Measurements from ENCODE around the gene CCDC146. TPM values are rescaled to one million over a fixed set of nuclear protein-coding genes. Genes with fewer than 3 reads are reported as not detected.

The CCDC146 gene
- total and polyA plus RNA-seq, 2 of the 13 experiments (the other 11 are each of a cell fraction or from before 2014, with no cell fraction given), result 2.4 to 4.1 TPM

DNA sequence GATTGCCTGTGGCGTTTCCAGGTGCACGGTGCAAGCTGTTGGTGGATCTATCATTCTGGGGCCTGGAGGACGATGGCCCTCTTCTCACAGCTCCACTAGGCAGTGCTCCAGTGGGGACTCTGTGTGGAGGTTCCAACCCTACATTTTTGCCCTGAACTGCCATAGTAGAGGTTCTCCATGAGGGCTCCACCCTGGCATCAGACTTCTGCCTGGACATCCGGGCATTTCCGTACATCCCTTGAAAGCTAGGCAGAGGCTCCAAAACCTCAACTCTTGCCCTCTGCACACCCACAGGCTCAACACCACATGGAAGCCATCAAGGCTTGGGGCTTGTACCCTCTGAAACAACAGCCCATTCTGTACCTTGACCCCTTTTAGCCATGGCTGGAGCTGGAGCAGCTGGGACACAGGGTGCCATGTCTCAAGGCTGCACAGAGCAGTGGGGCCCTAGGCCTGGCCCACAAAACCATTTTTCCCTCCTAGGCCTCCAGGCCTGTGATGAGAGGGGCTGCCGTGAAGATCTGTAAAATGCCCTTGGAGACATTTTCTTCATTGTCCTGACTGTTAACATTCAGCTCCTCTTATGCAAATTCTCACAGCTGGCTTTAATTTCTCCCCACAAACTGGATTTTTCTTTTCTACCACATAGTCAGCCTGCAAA is 87.2 kb downstream of the CCDC146 start:
- intact Hi-C loops (cut with micrococcal nuclease; ENCODE audit: unreplicated experiment), result no loop called here
- 86% methylated on average over 6 of the region's 6 CpGs for WGBS (ENCODE audit: low lambda C conversion rate)

DNA sequence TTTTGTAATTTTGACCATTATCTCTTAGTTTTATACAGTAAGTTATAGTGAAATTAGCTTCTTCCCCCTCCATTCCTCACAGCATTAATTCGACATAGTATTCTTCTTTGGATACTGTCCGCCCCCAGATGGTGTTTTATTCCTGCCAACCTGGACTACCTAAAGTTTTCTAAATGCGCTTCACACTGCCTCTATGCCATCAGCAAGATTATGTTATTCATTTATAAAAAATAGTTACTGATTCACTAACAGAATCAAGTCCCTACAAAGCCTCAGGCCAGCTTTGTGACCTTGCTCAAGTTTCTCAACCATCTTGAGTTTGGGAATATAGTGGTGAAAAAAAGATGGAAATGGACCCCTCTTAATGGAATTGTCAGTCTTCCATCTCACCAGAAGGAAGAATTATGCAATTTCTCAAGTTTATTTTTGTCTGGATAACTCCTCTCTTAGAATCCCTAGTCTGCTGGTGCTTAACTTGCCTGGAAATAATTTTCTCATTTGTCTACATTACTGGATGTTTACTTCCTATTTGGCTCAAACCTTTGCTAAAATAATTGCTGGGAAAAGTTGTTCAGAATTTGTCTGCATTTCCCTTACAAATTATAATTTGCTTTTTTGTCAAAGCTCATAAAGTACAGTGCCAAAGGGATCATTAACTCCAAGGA is 93.9 kb downstream of the CCDC146 start:
- ChIA-PET POLR2A (no interaction called here), CTCF (ENCODE audit: low intra/inter-chr PET ratio, low total read pairs) (no interaction called here)
- no peaks in the 10 kb centered on the region for H4K20me1 ChIP-seq (ENCODE audit: insufficient read depth, low read length)
- peaks cover 4% of the 10 kb centered on the region; the same call in 1 of the 2 replicates for H3K9me3 ChIP-seq (ENCODE audit: low read length)
- no peaks in the 10 kb centered on the region for H3K27me3 ChIP-seq (ENCODE audit: control insufficient read depth in 1 of 2, insufficient read depth in 2 of 2, low read length in 2 of 2)
- no peak overlapping the region for H3K4me2 ChIP-seq (ENCODE audit: low read depth, low read length)
- no peak for ATAC-seq
- no peak overlapping the region for H3K9ac ChIP-seq (ENCODE audit: insufficient read depth, low read depth, low read length)
- no peak overlapping the region for H3K27ac ChIP-seq (ENCODE audit: extremely low read length, insufficient read depth, low read length)
- DNase-seq (ENCODE audit: low spot score), result no peak
- H3K36me3 ChIP-seq (replicated peaks in 1 of 2; ENCODE audit: control insufficient read depth in 1 of 2, insufficient read depth in 2 of 2, low read length in 2 of 2), result no peaks in the 10 kb centered on the region
- 94% methylated on average over 3 of the region's 3 CpGs for WGBS (ENCODE audit: low lambda C conversion rate)
- intact Hi-C loops (cut with micrococcal nuclease; ENCODE audit: unreplicated experiment), result no loop called here
- no TSS peak for BruUV-seq (replicated peaks)
- H3K4me1 ChIP-seq (ENCODE audit: insufficient read depth, low read length), result no peaks in the 10 kb centered on the region
- H3K79me2 ChIP-seq (ENCODE audit: insufficient read depth, low read length), result no peaks in the 10 kb centered on the region
- FAIRE-seq, result no peak
- in situ Hi-C loops (cut with HindIII; ENCODE audit: extremely low pct_ligation_motif_present, low pct_unique_long_range_greater_than_20kb), result no loop called here
- H2AFZ ChIP-seq (ENCODE audit: low read length), result no peak overlapping the region
- no peak overlapping the region for H3K4me3 ChIP-seq (replicated peaks in 1 of 3; ENCODE audit: insufficient read depth in 1 of 3, low read depth in 2 of 3, low read length in 3 of 3)
- TF ChIP-seq RFX1 (IDR thresholded peaks at IDR 0.05) (no peak), ZNF326 (CRISPR knock-in tag; IDR thresholded peaks at IDR 0.05; ENCODE audit: borderline replicate concordance) (no peak), ZNF160 (CRISPR knock-in tag; IDR thresholded peaks at IDR 0.05) (no peak), ZNF570 (CRISPR knock-in tag; IDR thresholded peaks at IDR 0.05; ENCODE audit: borderline replicate concordance) (no peak), ZNF772 (CRISPR knock-in tag; IDR thresholded peaks at IDR 0.05) (no peak), ZSCAN21 (CRISPR knock-in tag; IDR thresholded peaks at IDR 0.05; ENCODE audit: borderline replicate concordance) (no peak), SAFB2 (CRISPR knock-in tag; IDR thresholded peaks at IDR 0.05; ENCODE audit: borderline replicate concordance, low read depth) (no peak), PCBP1 (IDR thresholded peaks at IDR 0.05; ENCODE audit: borderline replicate concordance, low read depth, low read length) (no peak), FOXC1 (CRISPR knock-in tag; IDR thresholded peaks at IDR 0.05; ENCODE audit: borderline replicate concordance) (no peak)
- TF ChIP-seq, protein P1, sequence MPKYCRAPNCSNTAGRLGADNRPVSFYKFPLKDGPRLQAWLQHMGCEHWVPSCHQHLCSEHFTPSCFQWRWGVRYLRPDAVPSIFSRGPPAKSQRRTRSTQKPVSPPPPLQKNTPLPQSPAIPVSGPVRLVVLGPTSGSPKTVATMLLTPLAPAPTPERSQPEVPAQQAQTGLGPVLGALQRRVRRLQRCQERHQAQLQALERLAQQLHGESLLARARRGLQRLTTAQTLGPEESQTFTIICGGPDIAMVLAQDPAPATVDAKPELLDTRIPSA (CRISPR knock-in tag; IDR thresholded peaks at IDR 0.05; ENCODE audit: borderline replicate concordance), result no peak

More for the DNA sequence above, 87.2 kb downstream of the CCDC146 start:
- no peak overlapping the region for H2AFZ ChIP-seq (ENCODE audit: low read length)
- ATAC-seq (no peak), FAIRE-seq (no peak), DNase-seq (ENCODE audit: low spot score) (no peak)
- peaks cover 21% of the 10 kb centered on the region for H3K9me3 ChIP-seq (ENCODE audit: low read length)
- CTCF ChIA-PET (ENCODE audit: low intra/inter-chr PET ratio, low total read pairs), result no interaction called here
- POLR2A ChIA-PET, result no interaction called here
- no peaks in the 10 kb centered on the region for H3K36me3 ChIP-seq (replicated peaks in 1 of 2; ENCODE audit: control insufficient read depth in 1 of 2, insufficient read depth in 2 of 2, low read length in 2 of 2)
- BruUV-seq (replicated peaks), result no TSS peak
- in situ Hi-C loops (cut with HindIII; ENCODE audit: extremely low pct_ligation_motif_present, low pct_unique_long_range_greater_than_20kb), result no loop called here
- no peak overlapping the region for H3K4me3 ChIP-seq (replicated peaks in 1 of 3; ENCODE audit: insufficient read depth in 1 of 3, low read depth in 2 of 3, low read length in 3 of 3)
- H3K4me2 ChIP-seq (ENCODE audit: low read depth, low read length), result no peak overlapping the region
- H4K20me1 ChIP-seq (ENCODE audit: insufficient read depth, low read length), result no peaks in the 10 kb centered on the region
- H3K79me2 ChIP-seq (ENCODE audit: insufficient read depth, low read length), result no peaks in the 10 kb centered on the region
- H3K27ac ChIP-seq (ENCODE audit: extremely low read length, insufficient read depth, low read length), result no peak overlapping the region
- no peak overlapping the region for H3K9ac ChIP-seq (ENCODE audit: insufficient read depth, low read depth, low read length)
- TF ChIP-seq NCOA5 (CRISPR knock-in tag; IDR thresholded peaks at IDR 0.05) (no peak), RFX3 (CRISPR knock-in tag; IDR thresholded peaks at IDR 0.05) (no peak), ATF7 (IDR thresholded peaks at IDR 0.05) (no peak), ATF7 (CRISPR knock-in tag; IDR thresholded peaks at IDR 0.05) (no peak), MIER2 (CRISPR knock-in tag; IDR thresholded peaks at IDR 0.05) (no peak)
- H3K4me1 ChIP-seq (ENCODE audit: insufficient read depth, low read length), result no peaks in the 10 kb centered on the region
- H3K27me3 ChIP-seq (ENCODE audit: control insufficient read depth in 1 of 2, insufficient read depth in 2 of 2, low read length in 2 of 2), result no peaks in the 10 kb centered on the region
